Stimulated activated CD4-positive, alpha-beta T cell treated with anti-CD3 and anti-CD28 coated beads, TNF-alpha, amount 100 ng/mL, for 4 hours (primary cell): ENCODE results near the gene PIPOX.
A peak's percentile ranks its signal among the peaks of the same experiment; 100 is the strongest.

Experiments used
- DNase-seq, 3 experiments: peaks; one replicate each; pipeline ENCODE4 v3.0.0-alpha.2; 2020; ENCODE audit warnings: low read depth in 3 of 3

PIPOX gene

GRCh38 chr17:29042679-29043538 is at the start of gene PIPOX:
Gene PIPOX, plus strand, starts transcription at chr17:29043141. Its CDS starts 85 bp downstream, at chr17:29043226.
- DNase-seq, result no peak

GRCh38 chr17:28993645-28994426 is 49.1 kb upstream of the PIPOX start:
- DNase-seq, result no peak

- DNase-seq, result no peak
Observed at GRCh38 chr17:28996554-28997096, 46.3 kb upstream of the PIPOX start.

- DNase-seq, result no peak
Observed at GRCh38 chr17:28997806-28998205, 45.1 kb upstream of the PIPOX start.

- DNase-seq, result no peak
Observed at GRCh38 chr17:28999206-28999605, 43.7 kb upstream of the PIPOX start.

- DNase-seq, result no peak
Observed at GRCh38 chr17:29000973-29001372, 42.0 kb upstream of the PIPOX start.

GRCh38 chr17:29002811-29003210 is 40.1 kb upstream of the PIPOX start:
- no peak for DNase-seq

GRCh38 chr17:29003289-29003688 is 39.7 kb upstream of the PIPOX start:
- no peak for DNase-seq

GRCh38 chr17:29004081-29004692 is 38.8 kb upstream of the PIPOX start:
- DNase-seq, result no peak

- peak; percentile 16 to 59 (median 27) for DNase-seq
Observed at GRCh38 chr17:29005936-29006511, 36.9 kb upstream of the PIPOX start, which contains the start of gene SEZ6. Gene SEZ6, minus strand, starts transcription at chr17:29006033. Its CDS starts 164 bp downstream, at chr17:29005869.

GRCh38 chr17:29007456-29007855 is 35.5 kb upstream of the PIPOX start:
- no peak for DNase-seq

GRCh38 chr17:29007860-29008455 is 35.0 kb upstream of the PIPOX start:
- no peak for DNase-seq

- no peak for DNase-seq
Observed at GRCh38 chr17:29008591-29008990, 34.4 kb upstream of the PIPOX start.

GRCh38 chr17:29010129-29010528 is 32.8 kb upstream of the PIPOX start:
- no peak for DNase-seq

- no peak for DNase-seq
Observed at GRCh38 chr17:29010586-29010985, 32.4 kb upstream of the PIPOX start.

GRCh38 chr17:29012535-29012934 is 30.4 kb upstream of the PIPOX start:
- no peak for DNase-seq

- DNase-seq, result no peak
Observed at GRCh38 chr17:29014716-29015115, 28.2 kb upstream of the PIPOX start.

GRCh38 chr17:29016345-29017210 is 26.4 kb upstream of the PIPOX start:
- DNase-seq, result no peak

GRCh38 chr17:29018788-29019474 is 24.0 kb upstream of the PIPOX start:
- DNase-seq, result no peak
